ENCODE results near the gene PI4KA.
A peak's percentile ranks its signal among the peaks of the same experiment; 100 is the strongest.
"Not testable (repeated sequence)": the region's sequence is repeated elsewhere in the genome, so short reads cannot be mapped to it uniquely, and the experiment has no call there.

PI4KA gene

DNA sequence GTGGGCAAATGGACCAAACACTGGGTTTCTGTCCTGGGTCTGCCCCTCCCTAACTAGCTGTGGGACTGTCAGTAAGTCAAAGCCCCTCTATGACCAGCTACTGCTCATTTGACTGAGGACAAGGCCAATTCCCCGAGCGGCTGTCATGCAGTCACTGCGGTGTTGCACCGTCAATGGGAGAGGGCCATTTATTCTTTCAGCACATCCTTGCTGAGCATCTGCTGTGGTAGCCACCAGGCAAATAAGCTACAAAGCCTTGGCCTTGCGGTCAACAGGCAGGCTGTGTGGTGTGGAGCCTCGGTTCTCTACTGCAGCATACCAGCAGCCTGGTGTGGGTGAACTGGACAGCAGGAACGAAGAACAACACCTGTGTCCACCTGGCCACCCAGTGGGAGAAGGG lies 110.5 kb downstream of the PI4KA start:
- DNase-seq (ENCODE audit: low spot score), result no peak

- DNase-seq (ENCODE audit: low spot score), result no peak
Measured at GRCh38 chr22:20747223-20747622, 111.4 kb downstream of the PI4KA start.

DNA sequence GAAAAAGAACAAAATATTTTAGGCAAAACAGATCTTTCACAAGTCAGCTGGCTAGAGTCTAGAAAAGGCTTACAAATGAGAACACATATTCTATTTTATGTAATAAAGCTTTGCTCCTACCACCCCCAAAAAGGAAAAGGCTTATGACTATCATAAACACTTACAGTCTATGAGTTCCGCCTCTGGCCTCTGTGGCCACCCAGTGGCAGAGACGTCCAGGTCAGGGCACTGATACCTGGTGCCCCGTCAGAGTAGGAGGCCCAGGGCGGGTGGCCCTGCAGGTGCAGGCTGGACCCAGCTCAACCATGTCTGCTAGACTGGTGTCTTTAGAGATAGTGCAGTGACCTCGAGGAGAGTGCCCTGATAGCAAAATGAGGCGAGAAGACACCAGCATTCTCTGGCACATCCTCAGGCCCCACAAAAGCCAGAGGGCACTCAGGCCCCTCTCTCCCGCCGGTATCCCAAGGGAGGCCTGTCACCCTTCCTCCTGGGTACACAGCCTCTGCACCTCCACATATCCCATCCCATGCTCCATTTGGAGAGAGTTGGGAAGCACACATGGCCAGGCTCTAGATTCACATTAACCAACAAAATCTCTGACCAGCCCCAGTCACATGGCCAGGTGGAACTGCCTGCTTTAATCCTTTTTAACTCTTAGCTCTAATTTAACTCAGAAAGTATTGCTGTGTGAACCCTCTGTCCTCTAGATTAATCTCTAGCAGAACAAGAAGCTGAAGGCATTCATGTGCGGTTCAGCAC lies 112.0 kb downstream of the PI4KA start:
- DNase-seq (ENCODE audit: low spot score), result no peak

DNA sequence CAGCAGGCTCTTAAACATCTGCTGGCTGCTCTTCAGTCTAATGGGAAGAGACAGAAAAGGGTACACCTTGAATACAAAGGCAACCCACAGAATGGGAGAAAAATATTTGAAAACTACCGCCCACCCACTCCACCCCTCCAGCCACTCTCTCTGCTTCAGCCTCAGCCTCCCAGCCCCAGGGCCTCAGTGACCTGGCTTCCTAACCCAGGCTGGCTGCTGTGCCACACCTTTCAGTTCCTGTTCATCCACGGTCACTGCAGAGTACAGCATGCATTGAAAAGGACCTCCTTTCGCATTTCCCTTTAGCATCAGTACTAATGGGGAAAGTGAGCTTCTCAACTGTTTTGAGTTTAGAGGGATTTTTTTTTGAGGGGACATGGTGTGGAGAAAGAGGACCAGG lies 113.5 kb downstream of the PI4KA start:
- no peak for DNase-seq (ENCODE audit: low spot score)

DNA sequence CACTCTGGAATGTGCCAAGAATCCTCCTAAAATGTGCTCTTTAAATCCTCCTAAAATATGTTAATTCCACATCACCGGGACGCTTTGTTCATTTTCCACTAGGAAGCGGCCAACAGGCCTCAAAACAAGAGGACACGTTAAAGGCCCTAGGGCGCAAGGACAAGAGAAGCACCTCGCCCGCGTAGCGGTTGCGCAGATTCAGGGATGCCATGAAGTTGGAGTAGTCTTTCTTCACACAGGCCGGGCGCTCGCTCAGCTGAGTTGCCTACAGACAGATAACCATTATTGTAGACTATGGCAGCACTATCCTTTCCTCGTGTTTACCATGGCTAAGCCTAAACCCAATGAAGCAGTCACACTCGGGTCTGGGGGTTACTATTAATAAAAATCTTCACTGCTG lies 114.2 kb downstream of the PI4KA start:
- DNase-seq (ENCODE audit: low spot score), result no peak

DNA sequence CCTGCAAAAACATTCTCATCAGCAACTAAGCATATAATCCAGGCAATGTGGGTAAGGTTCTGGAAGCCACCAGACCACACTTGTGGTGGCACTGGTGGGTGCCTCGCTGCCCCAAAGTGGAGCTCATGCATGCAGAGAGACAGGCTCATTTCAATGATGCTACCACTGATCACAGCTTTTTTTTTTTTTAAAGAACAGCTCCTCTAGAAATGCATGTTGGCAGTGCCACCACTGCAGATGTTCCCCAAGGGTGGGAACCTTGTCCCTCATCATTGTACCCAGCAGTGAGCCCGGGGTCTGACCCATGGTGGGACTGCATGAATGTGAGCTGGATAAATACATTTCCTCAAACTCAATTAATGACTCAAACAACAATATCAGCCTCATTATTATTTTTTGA lies 115.8 kb downstream of the PI4KA start:
- no peak for DNase-seq (ENCODE audit: low spot score)

DNA sequence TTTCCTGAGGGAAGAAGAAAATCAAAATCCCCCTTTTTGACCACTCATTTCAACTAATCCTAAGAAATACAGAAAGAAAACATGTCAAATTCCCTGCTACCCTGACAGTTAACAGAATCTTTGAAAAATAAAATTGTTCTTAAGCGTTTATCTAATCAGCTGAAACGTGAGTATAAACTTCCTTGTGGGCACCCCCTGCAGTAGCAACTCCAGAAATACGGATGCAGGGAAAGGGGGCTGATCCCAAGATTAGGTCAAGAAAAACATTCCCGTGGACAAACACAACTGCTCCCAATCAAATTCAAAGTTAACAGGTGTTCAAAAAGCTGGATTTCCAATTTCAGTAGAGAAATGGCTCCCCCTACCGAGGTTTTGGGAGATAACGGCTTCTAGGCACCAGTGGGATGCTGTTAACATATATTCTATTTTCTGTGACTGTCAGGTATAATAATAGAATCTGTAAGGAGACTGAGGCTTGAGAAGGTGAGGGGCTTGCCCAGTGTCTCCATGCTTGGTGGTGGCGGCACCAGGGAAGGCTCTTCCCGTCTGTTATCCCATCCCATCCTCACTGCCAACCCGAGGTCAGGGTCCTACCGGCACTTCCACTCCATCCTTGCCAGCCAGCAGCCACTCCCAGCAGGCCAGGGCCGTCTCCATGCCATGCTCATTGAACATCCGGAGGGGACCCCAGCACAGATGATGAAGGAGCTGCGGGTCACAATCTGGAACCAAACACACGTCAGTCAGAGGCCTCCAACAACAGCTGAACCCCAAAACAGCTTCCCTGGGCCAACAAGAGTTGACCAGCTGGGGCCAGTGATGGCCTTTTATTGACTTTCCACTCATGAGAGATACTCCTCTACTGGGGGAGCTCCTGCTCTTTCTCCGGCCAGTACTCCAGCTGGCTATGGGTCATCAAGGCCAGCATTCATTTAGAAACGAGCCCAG lies 116.7 kb downstream of the PI4KA start:
- DNase-seq (ENCODE audit: low spot score), result peak; percentile 53

DNA sequence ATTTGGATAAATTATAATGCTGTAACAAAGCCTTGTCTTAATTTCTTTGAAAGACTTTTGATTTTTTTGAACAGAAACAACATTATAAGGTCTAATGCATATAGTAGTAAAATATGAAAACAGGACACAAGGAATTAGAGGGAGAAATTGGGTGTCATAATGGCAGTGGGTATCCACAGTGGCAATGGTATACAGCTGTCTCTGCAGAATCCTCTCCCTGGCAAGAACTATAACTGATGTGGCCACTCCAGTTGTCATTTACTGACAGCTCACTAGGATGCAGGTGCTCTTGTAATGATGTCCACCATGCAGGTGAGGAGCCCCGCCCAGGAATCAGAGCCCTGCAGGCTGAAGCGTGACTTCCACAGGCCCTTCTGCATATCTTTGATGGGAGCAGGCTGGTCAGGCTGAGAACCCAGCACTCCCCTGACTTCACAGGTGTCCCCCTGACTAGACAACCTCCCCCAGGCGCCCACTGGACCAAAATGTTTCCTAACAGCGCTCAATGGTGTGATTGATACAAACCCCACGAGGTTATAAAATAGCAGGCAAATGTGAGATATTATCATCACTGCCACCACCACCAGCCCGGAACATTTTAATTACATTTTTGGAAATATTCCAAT lies 117.5 kb downstream of the PI4KA start:
- DNase-seq (ENCODE audit: low spot score), result no peak

DNA sequence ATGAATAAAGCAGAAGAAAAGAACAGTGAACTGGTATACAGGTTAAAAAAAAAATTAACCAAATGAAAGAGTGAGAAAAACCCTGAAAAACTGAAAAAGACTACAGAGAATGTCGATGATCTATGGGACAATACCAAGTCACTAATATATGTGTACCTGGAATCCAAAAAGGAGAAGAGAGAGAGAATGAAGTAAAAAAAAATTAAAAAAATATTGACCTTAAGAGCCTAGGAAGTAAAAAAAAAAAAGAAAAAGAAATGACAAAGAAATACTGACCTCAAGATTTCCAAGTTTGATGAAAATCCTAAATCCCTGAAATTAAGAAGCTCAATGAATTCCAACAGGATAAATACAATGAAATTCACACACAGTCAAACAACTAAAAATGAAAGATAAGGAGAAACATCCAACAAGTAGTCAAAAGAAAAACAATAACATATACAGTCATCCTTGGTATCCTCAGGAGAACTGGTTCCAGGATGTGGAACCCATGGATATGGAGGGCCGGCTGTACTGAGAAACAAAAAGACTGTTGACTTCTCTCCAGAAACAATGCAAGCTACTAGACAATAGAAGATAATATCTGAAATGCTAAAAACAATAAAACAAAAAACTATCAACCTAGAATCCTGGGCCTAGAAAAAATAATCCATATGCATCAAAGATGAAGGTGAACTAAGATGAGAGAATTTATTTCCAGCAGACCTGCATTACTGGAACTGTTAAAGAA lies 118.2 kb downstream of the PI4KA start:
- DNase-seq (ENCODE audit: low spot score), result no peak

DNA sequence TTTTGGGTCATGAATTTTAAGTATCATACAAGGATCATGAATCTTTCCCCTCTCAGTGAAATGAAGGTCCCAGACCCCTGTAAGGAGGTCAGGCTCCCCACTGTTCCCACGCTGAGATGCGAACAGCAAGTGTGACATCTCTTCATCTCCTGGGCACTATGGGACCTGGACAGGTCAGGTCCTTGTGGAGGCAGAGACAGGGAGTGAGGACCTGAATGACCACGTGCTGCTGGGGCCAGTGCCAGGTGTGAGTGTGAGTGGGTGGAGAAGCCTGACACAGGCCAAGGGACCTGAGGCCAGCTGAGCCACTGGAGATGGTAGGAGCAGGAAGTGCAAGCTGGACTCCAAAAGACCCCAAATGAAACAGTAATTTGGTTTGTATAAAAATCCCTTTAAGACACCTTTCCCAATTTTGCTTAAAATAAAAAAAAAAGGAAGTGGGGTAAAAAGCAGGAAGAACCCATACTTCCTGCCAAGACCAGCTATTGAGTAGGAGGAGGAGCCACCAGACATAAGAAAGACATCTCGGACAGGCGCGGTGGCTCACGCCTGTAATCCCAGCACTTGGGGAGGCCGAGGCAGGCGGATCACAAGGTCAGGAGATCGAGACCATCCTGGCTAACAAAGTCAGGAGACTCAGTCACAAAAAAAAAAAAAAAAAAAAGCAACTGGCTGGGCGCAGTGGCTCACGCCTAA lies 120.1 kb downstream of the PI4KA start:
- no peak for DNase-seq (ENCODE audit: low spot score)

DNA sequence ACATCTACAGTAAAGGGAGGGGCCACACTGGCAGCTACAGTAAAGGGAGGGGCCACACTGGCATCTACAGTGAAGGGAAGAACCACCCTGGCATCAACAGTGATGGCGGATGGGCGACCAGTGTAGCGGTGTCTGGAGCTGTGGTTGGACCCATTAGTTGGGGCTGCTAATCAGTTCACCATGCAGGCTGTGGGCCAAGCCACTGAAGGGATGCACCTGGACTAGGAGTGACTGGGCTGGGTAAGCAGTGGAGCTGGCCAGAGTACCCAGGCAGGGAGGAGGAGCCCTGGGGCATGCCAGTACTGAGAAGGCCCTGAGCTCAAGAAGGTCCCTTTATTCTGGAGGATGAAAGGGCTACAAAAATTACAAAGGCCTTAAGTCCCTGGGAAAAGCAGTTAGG lies 121.7 kb downstream of the PI4KA start:
- not testable (repeated sequence) for DNase-seq (ENCODE audit: low spot score)

DNA sequence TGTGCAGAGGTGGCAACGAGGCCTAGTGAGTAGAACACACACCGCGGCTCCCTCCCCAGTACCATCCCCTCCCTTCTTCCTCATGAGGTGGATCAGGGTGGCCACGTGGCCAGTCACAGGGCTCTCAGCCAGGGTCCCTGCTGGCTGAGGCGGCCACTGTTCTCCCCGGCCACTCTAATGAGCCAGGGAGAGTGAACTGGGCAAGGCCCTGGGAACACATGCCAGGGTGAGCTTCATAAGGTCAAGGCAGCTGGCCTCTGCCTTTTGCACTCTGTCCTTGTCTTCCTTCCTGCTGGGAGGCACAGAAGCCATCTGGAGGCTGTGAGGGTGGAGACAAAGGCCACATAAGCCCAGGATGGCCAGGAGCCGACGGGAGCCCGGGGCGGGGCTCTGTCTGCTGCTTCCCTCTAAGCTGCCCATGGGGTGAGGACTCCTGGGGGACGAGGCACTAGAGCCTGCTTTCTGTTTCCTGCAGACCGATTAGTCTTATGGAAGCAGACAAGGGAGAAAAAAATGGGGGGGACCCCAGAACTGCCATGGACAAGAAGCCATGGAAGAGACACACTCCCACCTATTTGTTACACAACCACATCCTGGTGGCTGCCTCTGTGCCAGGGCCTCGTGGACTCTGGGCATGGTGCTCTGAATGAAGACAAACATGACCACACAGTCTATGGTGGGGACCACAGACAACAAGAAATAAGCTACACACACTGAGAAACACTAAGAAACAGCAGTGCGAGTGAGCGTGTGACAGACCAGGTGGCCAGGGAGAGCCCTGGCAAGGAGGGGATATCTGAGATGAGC lies 123.1 kb downstream of the PI4KA start:
- DNase-seq (ENCODE audit: low spot score), result not testable (repeated sequence)

- not testable (repeated sequence) for DNase-seq (ENCODE audit: low spot score)
Measured at GRCh38 chr22:20732431-20732830, 126.2 kb downstream of the PI4KA start.

GRCh38 chr22:20729194-20729593 lies 129.4 kb downstream of the PI4KA start:
- no peak for DNase-seq (ENCODE audit: low spot score)

- no peak for DNase-seq (ENCODE audit: low spot score)
Measured at GRCh38 chr22:20728523-20729190, 130.0 kb downstream of the PI4KA start.

DNA sequence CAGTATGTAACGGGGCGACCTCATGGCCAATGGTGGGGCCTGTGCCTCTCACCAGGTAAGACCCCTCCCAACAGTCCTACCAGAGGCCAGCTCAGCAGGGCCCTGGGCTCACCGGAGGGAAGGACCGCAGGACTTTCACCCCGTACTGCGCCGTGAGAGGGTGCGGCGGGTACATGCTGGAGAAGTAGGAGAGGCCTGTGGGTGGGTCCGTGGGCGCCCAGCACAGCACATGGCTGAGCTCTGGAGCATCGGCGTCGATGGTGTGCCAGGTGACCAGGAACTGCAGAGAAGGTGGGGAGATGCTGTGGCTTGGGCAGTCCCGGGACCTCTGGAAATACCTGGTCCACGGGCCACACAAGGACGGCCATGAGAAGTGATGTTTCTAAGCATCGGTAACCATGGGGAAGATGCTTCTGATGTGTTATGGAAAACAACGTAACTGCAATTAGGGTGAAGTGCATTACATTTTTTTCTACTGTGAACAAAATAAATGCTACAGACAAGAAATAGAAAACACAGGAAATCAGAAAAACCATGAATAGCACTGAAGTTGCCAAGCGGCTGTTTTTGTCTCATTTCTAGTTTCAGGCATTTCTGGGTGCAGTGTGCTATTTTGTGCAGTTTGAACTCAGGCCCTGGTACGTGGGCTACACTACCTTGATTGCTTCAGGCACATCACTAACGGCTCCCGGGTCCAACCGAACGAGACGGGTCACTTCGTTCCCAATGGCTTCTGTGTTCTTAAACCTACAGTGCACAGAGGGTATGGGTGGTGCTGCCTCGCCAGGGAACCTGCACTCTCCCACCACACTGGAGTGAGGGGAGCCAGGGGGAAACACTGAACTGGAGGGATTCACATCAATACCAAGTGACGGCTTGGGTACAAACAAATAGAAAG lies 131.2 kb downstream of the PI4KA start:
- DNase-seq (ENCODE audit: low spot score), result no peak

GRCh38 chr22:20725987-20726558 lies 132.5 kb downstream of the PI4KA start:
- DNase-seq (ENCODE audit: low spot score), result no peak

DNA sequence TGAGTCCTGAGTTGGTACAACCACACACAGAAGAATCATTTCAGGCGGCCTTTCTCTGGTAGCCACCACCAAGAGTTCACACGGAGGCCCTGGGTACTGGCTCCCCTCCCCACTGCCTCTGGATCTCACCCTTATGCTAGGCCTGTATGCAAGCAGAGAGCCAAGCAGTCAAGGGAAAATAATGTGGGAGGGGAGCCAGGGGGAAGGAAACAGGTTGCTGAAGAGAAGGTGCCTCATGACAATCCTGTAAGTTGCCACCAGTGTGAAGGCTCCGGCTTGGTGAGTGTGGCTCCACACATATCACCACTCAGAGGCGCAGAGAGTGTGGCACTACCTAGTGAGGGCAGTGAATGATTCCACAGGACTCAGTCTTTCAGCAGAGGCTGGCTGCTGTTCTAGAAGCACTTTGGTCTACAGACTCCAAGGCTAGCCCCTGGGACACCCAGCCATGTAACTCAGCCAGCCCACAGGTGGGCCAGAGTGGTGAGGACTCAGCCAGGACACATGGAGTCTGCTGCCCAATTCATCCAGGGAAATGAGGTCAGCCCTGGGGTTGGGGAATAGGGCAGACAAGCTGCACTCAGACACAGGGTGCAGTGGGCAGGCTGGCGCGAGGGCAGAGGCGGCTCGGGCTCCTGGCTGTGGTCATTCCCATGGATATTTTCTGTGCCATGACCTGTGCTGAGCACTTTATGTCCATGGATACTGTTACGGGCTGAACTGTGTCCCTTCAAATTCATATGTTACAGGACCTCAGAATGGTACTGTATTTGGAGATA lies 133.7 kb downstream of the PI4KA start:
- DNase-seq (ENCODE audit: low spot score), result no peak

Data from CD4-positive, alpha-beta T cell treated with Interleukin-2 at 100 ng/mL for 4 hours (primary cell).